H9 (cell line): ENCODE data around the gene NPDC1. TPM values are rescaled to one million over a fixed set of nuclear protein-coding genes. Genes with fewer than 3 reads are reported as not detected.

Source experiments
- DNase-seq: peaks from one replicate; pipeline ENCODE4 v3.0.0-alpha.2; 2017
- H2AFZ ChIP-seq: one replicate; pipeline ENCODE4 v1.6.1; 2013; ENCODE audit warnings: mild to moderate bottlenecking, low read length, control low read depth, moderate library complexity
- H2AK5ac ChIP-seq: 2 replicates; pipeline ENCODE4 v1.6.1; 2013; ENCODE audit warnings: low read length, control low read depth, mixed read lengths; ENCODE audit not compliant: insufficient read length
- H2BK120ac ChIP-seq: one replicate; pipeline ENCODE4 v1.6.1; 2013; ENCODE audit warnings: low read depth, mild to moderate bottlenecking, low read length, control low read depth, inconsistent platforms; ENCODE audit not compliant: poor library complexity, severe bottlenecking
- H2BK12ac ChIP-seq: 2 replicates; pipeline ENCODE4 v1.6.1; 2013; ENCODE audit warnings: low read length, control low read depth, mixed read lengths, low read depth; ENCODE audit not compliant: insufficient read length
- H2BK15ac ChIP-seq: 2 replicates; pipeline ENCODE4 v1.6.1; 2013; ENCODE audit warnings: low read depth, low read length, control low read depth
- H2BK20ac ChIP-seq: one replicate; pipeline ENCODE4 v1.6.1; 2013; ENCODE audit warnings: low read depth, mild to moderate bottlenecking, low read length, control low read depth, inconsistent platforms; ENCODE audit not compliant: poor library complexity, severe bottlenecking
- H2BK5ac ChIP-seq: 2 replicates; pipeline ENCODE4 v1.6.1; 2013; ENCODE audit warnings: low read length, control low read depth, mixed read lengths; ENCODE audit not compliant: insufficient read length
- H3K14ac ChIP-seq: 2 replicates; pipeline ENCODE4 v1.6.1; 2013; ENCODE audit warnings: low read length, control low read depth; ENCODE audit not compliant: insufficient read depth
- H3K18ac ChIP-seq: 2 replicates; pipeline ENCODE4 v1.6.1; 2013; ENCODE audit warnings: low read depth, mild to moderate bottlenecking, mixed read lengths, low read length, control low read depth; ENCODE audit not compliant: insufficient read length
- H3K23ac ChIP-seq: 2 replicates; pipeline ENCODE4 v1.6.1; 2013; ENCODE audit warnings: low read length, control low read depth, mixed read lengths, low read depth; ENCODE audit not compliant: insufficient read length
- H3K23me2 ChIP-seq: 2 replicates; pipeline ENCODE4 v1.6.1; 2013; ENCODE audit warnings: low read depth, mild to moderate bottlenecking, mixed read lengths, low read length, control low read depth; ENCODE audit not compliant: insufficient read length, poor library complexity, severe bottlenecking
- H3K27ac ChIP-seq: 2 replicates; pipeline ENCODE4 v1.5.1; 2013; ENCODE audit warnings: low read length, control low read depth, mixed read lengths, low read depth; ENCODE audit not compliant: insufficient read length
- H3K27me3 ChIP-seq: 2 replicates; pipeline ENCODE4 v1.6.1; 2013; ENCODE audit warnings: low read length, control low read depth, inconsistent platforms; ENCODE audit not compliant: insufficient read depth
- H3K4ac ChIP-seq: 2 replicates; pipeline ENCODE4 v1.6.1; 2013; ENCODE audit warnings: low read depth, mild to moderate bottlenecking, control low read depth, inconsistent platforms, low read length, moderate library complexity
- H3K4me1 ChIP-seq: 2 replicates; pipeline ENCODE4 v1.6.1; 2013; ENCODE audit warnings: low read length, control low read depth, inconsistent platforms; ENCODE audit not compliant: insufficient read depth
- H3K4me2 ChIP-seq: 2 replicates; pipeline ENCODE4 v1.6.1; 2013; ENCODE audit warnings: low read length, control low read depth, mixed read lengths; ENCODE audit not compliant: insufficient read length, insufficient read depth
- H3K56ac ChIP-seq: 2 replicates; pipeline ENCODE4 v1.6.1; 2013; ENCODE audit warnings: low read depth, mild to moderate bottlenecking, mixed read lengths, low read length, control low read depth; ENCODE audit not compliant: insufficient read length
- H3K79me1 ChIP-seq: 2 replicates; pipeline ENCODE4 v1.6.1; 2013; ENCODE audit warnings: low read depth, mild to moderate bottlenecking, moderate library complexity, low read length, control low read depth, inconsistent platforms; ENCODE audit not compliant: insufficient read depth, poor library complexity, severe bottlenecking
- H3K79me2 ChIP-seq: 2 replicates; pipeline ENCODE4 v1.6.1; 2013; ENCODE audit warnings: low read length, control low read depth, inconsistent platforms; ENCODE audit not compliant: insufficient read depth
- H3K9ac ChIP-seq: 2 replicates; pipeline ENCODE4 v1.6.1; 2013; ENCODE audit warnings: low read length, control low read depth, mixed read lengths; ENCODE audit not compliant: insufficient read length; ENCODE audit errors: extremely low read depth
- H3K9me3 ChIP-seq: one replicate; pipeline ENCODE4 v1.6.1; 2013; ENCODE audit warnings: low read depth, low read length, inconsistent platforms; ENCODE audit not compliant: control insufficient read depth
- H3T11ph ChIP-seq: one replicate; pipeline ENCODE4 v1.6.1; 2013; ENCODE audit warnings: mild to moderate bottlenecking, low read length, control low read depth, inconsistent platforms
- H4K20me1 ChIP-seq: one replicate; pipeline ENCODE4 v1.6.1; 2013; ENCODE audit not compliant: control insufficient read depth, insufficient read length, insufficient read depth
- H4K5ac ChIP-seq: 2 replicates; pipeline ENCODE4 v1.6.1; 2013; ENCODE audit warnings: low read depth, mild to moderate bottlenecking, mixed read lengths, low read length, control low read depth; ENCODE audit not compliant: insufficient read length
- H4K8ac ChIP-seq: replicated peaks from 2 replicates; pipeline ENCODE4 v1.6.1; 2013; ENCODE audit warnings: low read length, control low read depth, mixed read lengths, low read depth; ENCODE audit not compliant: insufficient read length
- H4K91ac ChIP-seq: 2 replicates; pipeline ENCODE4 v1.6.1; 2013; ENCODE audit warnings: low read depth, mild to moderate bottlenecking, moderate library complexity, mixed read lengths, low read length, control low read depth; ENCODE audit not compliant: insufficient read length
- H3K27ac Mint-ChIP-seq, 3 experiments: 2 replicates in 2 of 3; 3 replicates in 1 of 3; pipeline ENCODE4 v1.8.0; 2020 to 2021; ENCODE audit warnings: mixed read lengths in 3 of 3, mild to moderate bottlenecking in 1 of 3, moderate library complexity in 1 of 3
- H3K27me3 Mint-ChIP-seq: 2 replicates; pipeline ENCODE4 v1.8.0; 2021; ENCODE audit warnings: low read depth, mild to moderate bottlenecking, moderate library complexity, mixed read lengths
- H3K36me3 Mint-ChIP-seq, 3 experiments: 2 replicates in 2 of 3; 3 replicates in 1 of 3; pipeline ENCODE4 v1.8.0; 2020 to 2021; ENCODE audit warnings: low read depth in 3 of 3, mixed read lengths in 3 of 3; ENCODE audit not compliant: insufficient read depth in 1 of 3
- H3K4me1 Mint-ChIP-seq, 2 experiments: 2 replicates each; pipeline ENCODE4 v1.8.0; 2020; ENCODE audit warnings: mixed read lengths in 2 of 2
- H3K4me3 Mint-ChIP-seq, 2 experiments: 2 replicates in 1 of 2; 3 replicates in 1 of 2; pipeline ENCODE4 v1.8.0; 2020 to 2021; ENCODE audit warnings: mild to moderate bottlenecking in 2 of 2, mixed read lengths in 2 of 2, moderate library complexity in 1 of 2
- H3K9me3 Mint-ChIP-seq, 2 experiments: 2 replicates in 1 of 2; 3 replicates in 1 of 2; pipeline ENCODE4 v1.8.0; 2020; ENCODE audit warnings: mild to moderate bottlenecking in 2 of 2, mixed read lengths in 2 of 2, moderate library complexity in 1 of 2
- CTCF ChIP-seq: fragments of 200-600 bp; sonication (generic); conservative IDR thresholded peaks from 3 replicates; pipeline ENCODE4 v1.8.0; 2021; ENCODE audit warnings: antibody characterized with exemption, mild to moderate bottlenecking
- WGBS: extraction: QIAGEN DNeasy Blood & Tissue Kit; methylation state at CpG from one replicate; pipeline ENCODE4 v1.1.7; 2013; ENCODE audit warnings: missing lambda C conversion rate, low lambda C conversion rate, mixed read lengths; ENCODE audit not compliant: insufficient read length; ENCODE audit errors: extremely low coverage; 5-methylcytosine and 5-hydroxymethylcytosine counted together
- total RNA-seq: library from RNA; stranded (reverse); gene quantifications from 2 replicates; pipeline ENCODE4 v1.2.1, GENCODE V29; 2021

NPDC1 gene
- total RNA-seq, 1 experiment from 2014 or later: 57.6 TPM

GRCh38 chr9:137009217-137009616, 36.8 kb downstream of the NPDC1 start:
- H3K79me2 ChIP-seq: no peaks in the 10 kb centered on the region

More at GRCh38 chr9:137009217-137009616, 36.8 kb downstream of the NPDC1 start:
- Histone ChIP-seq H4K5ac (no peak overlapping the region), H4K20me1 (peaks cover 2% of the 10 kb centered on the region), H3K27ac (no peak overlapping the region), H3K56ac (no peak overlapping the region), H3K4ac (no peak overlapping the region), H3K23me2 (no peaks in the 10 kb centered on the region), H3K9me3 (no peaks in the 10 kb centered on the region), H3K23ac (no peak overlapping the region), H3K18ac (no peak overlapping the region), H3K4me1 (no peaks in the 10 kb centered on the region), H3K79me1 (no peaks in the 10 kb centered on the region), H2AFZ (no peak overlapping the region), H4K91ac (no peak overlapping the region), H3K14ac (no peak overlapping the region), H3K9ac (no peak overlapping the region), H4K8ac (no peak overlapping the region), H2BK5ac (no peak overlapping the region), H2BK20ac (no peak overlapping the region), H3T11ph (no peak overlapping the region), H2AK5ac (no peak overlapping the region), H3K27me3 (no peaks in the 10 kb centered on the region), H2BK12ac (no peak overlapping the region), H2BK120ac (no peak overlapping the region), H2BK15ac (no peak overlapping the region), H3K4me2 (no peak overlapping the region)
- H3K9me3 Mint-ChIP-seq: peaks cover 16 to 19% of the 10 kb centered on the region in 2 experiments
- peaks cover 8% of the 10 kb centered on the region for H3K27me3 Mint-ChIP-seq
- H3K27ac Mint-ChIP-seq: no peak overlapping the region
- no peak overlapping the region for H3K4me3 Mint-ChIP-seq
- DNase-seq: no peak
- peaks cover 5 to 7% (median 6%) of the 10 kb centered on the region in 3 experiments; a peak in 5 of 7 replicates for H3K36me3 Mint-ChIP-seq
- no peak for TF ChIP-seq CTCF
- WGBS: no CpG with 5 or more reads among the region's 18 CpGs
- H3K4me1 Mint-ChIP-seq: no peaks in the 10 kb centered on the region
